NT2/D1 (cell line): ENCODE results near the gene DHTKD1.

Source experiments
- DNase-seq: peaks from one replicate; pipeline ENCODE4 v3.0.0-alpha.2; 2011; ENCODE audit warnings: low read depth, low spot score
- H3K27me3 ChIP-seq: 2 replicates; pipeline ENCODE4 v1.6.0; 2011; ENCODE audit warnings: mild to moderate bottlenecking; ENCODE audit not compliant: insufficient read length, insufficient read depth
- H3K36me3 ChIP-seq: 2 replicates; pipeline ENCODE4 v1.6.1; 2011; ENCODE audit warnings: mild to moderate bottlenecking, low read length, mixed read lengths; ENCODE audit not compliant: insufficient read depth, insufficient read length
- H3K4me1 ChIP-seq: 2 replicates; pipeline ENCODE4 v1.5.1; 2011; ENCODE audit not compliant: insufficient read depth, insufficient read length
- H3K4me3 ChIP-seq: 2 replicates; pipeline ENCODE4 v1.5.1; 2011; ENCODE audit warnings: low read depth; ENCODE audit not compliant: insufficient read length
- H3K9ac ChIP-seq: 2 replicates; pipeline ENCODE4 v1.6.0; 2011; ENCODE audit warnings: low read depth; ENCODE audit not compliant: insufficient read length
- H3K9me3 ChIP-seq: 2 replicates; pipeline ENCODE4 v1.5.1; 2011; ENCODE audit warnings: mild to moderate bottlenecking, low read length; ENCODE audit not compliant: insufficient read depth
- SUZ12 ChIP-seq: IDR thresholded peaks from 2 replicates; pipeline ENCODE4 v1.6.1; 2011; ENCODE audit not compliant: insufficient read length, insufficient read depth; ENCODE audit errors: extremely low read depth
- YY1 ChIP-seq: IDR thresholded peaks from 2 replicates; pipeline ENCODE4 v1.6.1; 2011; ENCODE audit not compliant: insufficient read length, insufficient read depth
- ZNF274 ChIP-seq: IDR thresholded peaks from 2 replicates; pipeline ENCODE4 v1.6.1; 2011; ENCODE audit warnings: mild to moderate bottlenecking, low read depth, low read length

The DHTKD1 gene

DNA sequence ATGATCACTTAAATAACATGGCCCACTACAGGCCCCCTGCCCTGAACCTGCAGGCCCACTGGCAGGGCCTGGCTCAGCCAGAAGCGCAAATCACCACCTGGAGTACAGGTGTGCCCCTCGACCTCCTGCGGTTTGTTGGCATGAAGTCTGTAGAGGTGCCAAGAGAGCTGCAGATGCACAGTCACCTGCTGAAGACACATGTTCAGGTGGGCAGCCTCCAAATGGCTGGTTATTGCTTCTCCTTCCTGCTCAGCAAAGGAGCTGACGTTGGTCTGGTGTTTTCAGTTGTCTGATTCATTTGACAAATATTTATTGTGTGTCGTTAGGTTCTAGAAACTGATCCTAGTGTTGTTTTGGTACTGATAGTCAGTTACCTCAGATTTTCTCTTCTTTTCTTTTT is 29.0 kb downstream of the DHTKD1 start:
- Histone ChIP-seq H3K4me1 (no peaks in the 10 kb centered on the region), H3K4me3 (no peak overlapping the region), H3K36me3 (peaks cover 61% of the 10 kb centered on the region), H3K27me3 (no peaks in the 10 kb centered on the region), H3K9ac (no peak overlapping the region), H3K9me3 (no peaks in the 10 kb centered on the region)
- no peak for DNase-seq
- TF ChIP-seq ZNF274 (no peak), SUZ12 (no peak), YY1 (no peak)

DNA sequence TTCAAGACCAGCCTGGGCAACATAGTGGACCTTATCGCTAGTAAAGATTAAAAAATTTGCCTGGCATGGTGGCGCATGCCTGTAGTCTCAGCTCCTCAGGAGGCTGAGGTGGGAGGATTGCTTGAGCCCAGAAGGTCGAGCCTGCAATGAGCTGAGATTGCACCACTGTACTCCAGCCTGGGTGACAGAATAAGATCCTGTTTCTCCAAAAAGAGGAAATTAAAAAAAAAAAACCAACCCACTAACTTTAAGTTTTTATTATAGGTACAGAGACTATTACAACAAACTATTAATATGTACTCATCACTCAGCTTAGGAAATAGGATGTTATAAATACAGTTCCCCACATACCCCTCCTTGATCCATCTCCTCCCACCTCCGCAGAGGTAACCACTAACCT is 30.2 kb downstream of the DHTKD1 start:
- H3K27me3 ChIP-seq, result no peaks in the 10 kb centered on the region
- DNase-seq, result no peak
- no peak overlapping the region for H3K9ac ChIP-seq
- no peaks in the 10 kb centered on the region for H3K4me1 ChIP-seq
- H3K36me3 ChIP-seq, result peaks cover 65% of the 10 kb centered on the region
- H3K9me3 ChIP-seq, result no peaks in the 10 kb centered on the region
- TF ChIP-seq SUZ12 (no peak), YY1 (no peak), ZNF274 (no peak)
- no peak overlapping the region for H3K4me3 ChIP-seq

DNA sequence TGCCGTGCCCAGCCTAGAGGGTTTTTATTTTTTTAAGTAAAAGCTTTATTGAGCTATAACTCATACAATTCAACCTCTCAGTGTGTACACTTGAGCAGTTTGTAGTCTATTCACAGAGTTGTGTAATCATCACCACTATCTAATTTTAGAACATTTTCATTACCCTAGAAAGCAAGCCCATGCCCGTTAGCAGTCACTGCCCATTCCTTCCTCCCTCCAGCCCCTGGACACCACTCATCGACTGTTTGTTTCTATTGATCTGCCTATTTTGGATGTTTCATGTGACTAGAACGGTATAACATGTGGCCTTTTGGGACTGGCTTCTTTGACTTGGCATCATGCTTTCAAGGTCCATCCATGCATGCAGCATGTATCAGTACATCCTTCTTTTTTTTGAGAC is 35.0 kb downstream of the DHTKD1 start:
- Histone ChIP-seq H3K9me3 (no peaks in the 10 kb centered on the region), H3K36me3 (peaks cover 77% of the 10 kb centered on the region)
- TF ChIP-seq ZNF274 (no peak), SUZ12 (no peak), YY1 (no peak)

DNA sequence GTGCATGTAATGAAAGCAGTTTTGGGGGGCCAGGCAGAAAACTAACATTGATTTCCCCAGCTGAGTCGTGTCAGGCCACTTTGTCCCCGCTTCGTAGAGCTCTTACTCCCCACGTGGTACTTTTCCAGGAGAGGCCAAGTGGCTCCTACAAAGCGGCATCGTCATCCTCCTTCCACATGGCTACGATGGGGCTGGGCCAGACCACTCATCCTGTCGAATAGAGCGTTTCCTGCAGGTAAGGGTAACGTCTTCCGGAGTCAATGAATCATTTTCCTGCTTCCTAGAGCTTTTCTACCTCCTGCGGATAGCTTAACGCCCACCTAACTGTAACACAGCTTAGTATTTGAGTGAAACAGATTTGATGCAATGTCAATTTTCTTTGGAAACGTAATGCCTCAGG is 39.0 kb downstream of the DHTKD1 start:
- H3K36me3 ChIP-seq, result peaks cover 73% of the 10 kb centered on the region
- no peak for DNase-seq
- H3K4me1 ChIP-seq, result no peaks in the 10 kb centered on the region
- no peaks in the 10 kb centered on the region for H3K9me3 ChIP-seq
- H3K4me3 ChIP-seq, result no peak overlapping the region
- H3K27me3 ChIP-seq, result no peaks in the 10 kb centered on the region
- H3K9ac ChIP-seq, result no peak overlapping the region
- TF ChIP-seq SUZ12 (no peak), ZNF274 (no peak), YY1 (no peak)

More for the DNA sequence above, 35.0 kb downstream of the DHTKD1 start:
- Histone ChIP-seq H3K9ac (no peak overlapping the region), H3K27me3 (no peaks in the 10 kb centered on the region), H3K4me1 (no peaks in the 10 kb centered on the region), H3K4me3 (no peak overlapping the region)
- DNase-seq, result no peak

DNA sequence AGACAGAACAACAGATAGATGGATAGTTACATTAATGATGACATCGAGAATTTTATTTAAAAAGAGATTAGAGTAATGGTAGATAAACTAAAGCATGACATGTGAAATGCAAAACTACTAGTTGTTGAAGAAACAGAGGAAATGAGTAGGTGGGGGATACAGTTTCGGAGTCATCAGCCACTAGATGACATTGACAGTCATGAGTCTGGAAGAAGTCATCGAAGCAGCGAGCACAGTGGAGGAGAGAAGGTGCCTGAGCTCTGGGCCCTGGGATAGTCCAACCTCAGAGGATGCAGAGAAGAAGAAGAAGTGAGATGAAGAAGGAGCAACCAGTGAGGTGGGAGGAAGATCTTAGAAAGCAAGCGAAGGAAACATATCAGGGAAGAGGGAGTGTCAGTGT is 40.5 kb downstream of the DHTKD1 start:
- Histone ChIP-seq H3K9me3 (no peaks in the 10 kb centered on the region), H3K4me1 (no peaks in the 10 kb centered on the region), H3K36me3 (peaks cover 75% of the 10 kb centered on the region), H3K9ac (no peak overlapping the region), H3K4me3 (no peak overlapping the region), H3K27me3 (no peaks in the 10 kb centered on the region)
- no peak for TF ChIP-seq ZNF274
- TF ChIP-seq YY1, result no peak
- TF ChIP-seq SUZ12, result no peak
- DNase-seq, result no peak

DNA sequence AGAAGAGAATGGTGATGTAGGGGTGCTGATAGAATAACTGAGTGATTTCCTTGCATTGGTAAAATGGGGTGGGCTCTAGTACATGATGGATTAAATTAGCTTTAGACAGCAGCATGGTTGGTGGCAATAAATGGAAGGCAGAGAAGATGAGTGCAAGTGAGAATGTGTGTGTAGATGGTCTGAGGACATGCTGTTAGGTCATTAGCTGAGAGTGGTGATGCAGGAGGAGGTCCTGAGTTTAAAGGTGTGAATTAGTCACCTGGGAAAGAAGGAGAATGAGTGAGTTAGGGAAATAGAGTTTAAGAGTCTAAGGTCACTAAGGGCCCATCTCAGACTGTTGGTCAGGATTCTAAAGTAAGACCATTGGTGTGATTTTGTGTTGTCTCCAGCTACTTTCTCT is 42.8 kb downstream of the DHTKD1 start:
- H3K36me3 ChIP-seq, result peaks cover 55% of the 10 kb centered on the region
- H3K9me3 ChIP-seq, result no peaks in the 10 kb centered on the region
- no peak overlapping the region for H3K4me3 ChIP-seq
- no peak overlapping the region for H3K9ac ChIP-seq
- no peaks in the 10 kb centered on the region for H3K4me1 ChIP-seq
- DNase-seq, result no peak
- TF ChIP-seq YY1 (no peak), ZNF274 (no peak), SUZ12 (no peak)
- H3K27me3 ChIP-seq, result no peaks in the 10 kb centered on the region

DNA sequence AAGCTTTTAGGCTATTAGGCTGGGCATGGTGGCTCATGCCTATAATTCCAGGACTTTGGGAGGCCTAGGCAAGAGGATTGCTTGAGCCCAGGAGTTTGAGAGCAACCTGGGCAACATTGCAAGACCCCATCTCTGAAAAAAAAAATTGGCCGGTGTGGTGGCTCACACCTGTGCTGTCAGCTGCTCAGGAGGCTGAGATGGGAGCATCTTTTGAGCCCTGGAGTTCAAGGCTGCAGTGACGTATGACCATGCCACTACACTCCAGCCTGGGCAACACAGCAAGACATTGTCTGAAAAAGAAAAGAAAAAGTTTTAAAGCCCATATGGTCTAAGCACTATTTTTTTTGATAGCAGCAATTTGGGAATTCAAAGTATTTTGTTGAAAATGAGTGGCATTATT is 44.9 kb downstream of the DHTKD1 start:
- H3K4me1 ChIP-seq, result no peaks in the 10 kb centered on the region
- DNase-seq, result no peak
- H3K27me3 ChIP-seq, result no peaks in the 10 kb centered on the region
- TF ChIP-seq ZNF274 (no peak), SUZ12 (no peak), YY1 (no peak)
- H3K9me3 ChIP-seq, result no peaks in the 10 kb centered on the region
- no peak overlapping the region for H3K4me3 ChIP-seq
- H3K9ac ChIP-seq, result no peak overlapping the region
- peaks cover 53% of the 10 kb centered on the region for H3K36me3 ChIP-seq

DNA sequence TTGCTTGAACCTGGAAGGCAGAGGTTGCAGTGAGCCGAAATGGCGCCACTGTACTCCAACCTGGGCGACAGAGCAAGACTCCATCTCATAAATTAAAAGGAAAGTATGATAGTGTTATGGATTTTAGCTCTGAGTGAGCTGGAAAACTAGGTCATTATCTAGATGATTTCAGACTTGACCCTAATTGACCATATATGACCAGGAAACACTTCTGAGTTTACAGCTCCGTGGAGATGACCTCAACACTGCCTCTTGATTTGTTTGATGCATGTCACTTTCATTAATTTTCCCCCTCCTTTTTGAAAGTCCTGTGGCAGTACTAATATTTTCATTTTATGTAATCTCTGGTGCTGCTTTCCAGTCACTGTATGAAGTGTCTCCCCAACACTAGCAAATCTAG is 52.9 kb downstream of the DHTKD1 start:
- Histone ChIP-seq H3K36me3 (peaks cover 42% of the 10 kb centered on the region), H3K4me1 (no peaks in the 10 kb centered on the region), H3K4me3 (no peak overlapping the region), H3K9me3 (no peaks in the 10 kb centered on the region), H3K27me3 (no peaks in the 10 kb centered on the region), H3K9ac (no peak overlapping the region)
- no peak for TF ChIP-seq YY1
- no peak for TF ChIP-seq ZNF274
- TF ChIP-seq SUZ12, result no peak
- DNase-seq, result no peak
